ENCODE results near the gene LARGE1.

GRCh38 chr22:33557836-33558235 lies 362.4 kb downstream of the LARGE1 start:
- TF ChIP-seq RBBP5 (IDR thresholded peaks at IDR 0.05; ENCODE audit: borderline replicate concordance, low read depth, low read length), result no peak
- TF ChIP-seq RFX5 (IDR thresholded peaks at IDR 0.05; ENCODE audit: borderline replicate concordance, low read depth, low read length), result no peak
- no peak for TF ChIP-seq TEAD4 (IDR thresholded peaks at IDR 0.05; ENCODE audit: low read depth, low read length)
